Measurements from ENCODE around the gene ENOSF1.
"Not testable (repeated sequence)": the region's sequence is repeated elsewhere in the genome, so short reads cannot be mapped to it uniquely, and the experiment has no call there.

ENOSF1 gene

DNA sequence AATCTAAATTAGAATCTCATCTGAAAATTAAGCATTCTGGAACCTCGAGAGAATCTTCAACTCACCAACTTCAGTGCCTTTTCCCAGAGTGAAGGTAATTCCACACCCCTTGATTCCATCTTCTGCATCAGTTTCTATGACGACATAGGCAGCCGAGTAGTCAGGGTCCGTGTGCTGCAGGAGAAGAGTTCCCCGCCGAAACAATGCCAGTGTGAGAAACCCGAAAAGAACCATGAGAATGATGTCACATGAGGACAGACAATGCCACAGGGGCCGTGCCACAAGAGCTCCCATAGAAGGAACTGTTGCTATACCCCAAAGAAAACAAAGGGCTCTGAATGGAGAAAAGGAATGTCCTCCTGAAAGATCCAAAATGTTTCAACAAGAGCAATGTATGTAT, 6.0 kb downstream of the ENOSF1 start:
- DNase-seq (ENCODE audit: low spot score): peak; percentile 60

- no peak for DNase-seq (ENCODE audit: low spot score)
These were observed 9.0 kb downstream of the ENOSF1 start for GRCh38 chr18:703213-703967.

DNA sequence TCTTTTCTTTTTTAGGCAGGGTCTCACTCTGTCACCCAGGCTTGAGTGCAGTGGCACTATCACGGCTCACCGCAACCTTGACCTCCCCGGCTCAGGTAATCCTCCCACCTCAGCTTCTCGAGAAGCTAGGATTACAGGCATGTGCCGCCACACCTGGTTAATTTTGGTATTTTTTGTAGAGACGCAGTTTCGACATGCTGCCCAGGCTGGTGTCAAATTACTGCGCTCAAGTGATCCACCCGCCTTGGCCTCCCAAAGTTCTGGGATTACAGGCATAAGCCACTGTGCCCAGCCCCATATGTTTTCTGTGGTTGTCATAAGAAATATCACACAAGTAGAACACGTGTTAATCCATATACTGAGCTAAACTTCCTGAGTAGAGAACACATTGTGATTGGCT, 14.6 kb downstream of the ENOSF1 start:
- no peak for DNase-seq (ENCODE audit: low spot score)

- DNase-seq (ENCODE audit: low spot score): no peak
These were observed 15.4 kb downstream of the ENOSF1 start for GRCh38 chr18:697012-697411.

DNA sequence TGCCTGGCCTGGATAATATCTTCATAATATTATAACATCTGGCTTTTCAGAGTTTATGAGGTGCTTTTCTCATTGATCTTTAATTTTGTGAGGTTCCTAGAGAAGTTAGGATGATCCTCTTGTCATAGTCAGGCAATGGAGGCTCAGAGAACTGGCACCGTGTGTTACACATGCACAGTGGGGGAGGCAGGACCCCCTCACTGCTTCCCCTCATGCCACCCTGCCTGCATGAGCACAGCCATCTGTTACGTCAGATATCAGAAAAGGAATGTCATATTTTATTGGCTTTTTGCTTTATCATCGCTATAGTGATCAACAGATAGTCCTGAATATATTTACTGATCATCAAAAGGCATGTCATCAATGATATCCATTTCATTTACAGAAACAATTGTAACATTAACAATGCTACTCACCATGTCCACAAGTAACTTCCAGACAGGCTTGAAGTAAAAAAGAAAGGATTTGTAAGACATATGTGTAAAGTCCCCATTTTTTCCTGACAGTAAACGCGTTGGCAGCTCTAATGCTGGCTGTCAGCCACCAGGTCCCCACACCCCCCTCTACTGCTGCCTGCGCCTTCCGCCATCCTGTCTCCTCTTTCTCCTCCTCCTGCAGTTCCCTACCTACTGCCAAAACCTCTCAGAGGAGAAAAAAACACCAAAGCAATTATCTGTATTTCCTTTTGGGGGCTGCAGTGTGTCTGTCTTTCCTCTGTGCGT, 18.8 kb downstream of the ENOSF1 start:
- DNase-seq (ENCODE audit: low spot score): no peak

DNA sequence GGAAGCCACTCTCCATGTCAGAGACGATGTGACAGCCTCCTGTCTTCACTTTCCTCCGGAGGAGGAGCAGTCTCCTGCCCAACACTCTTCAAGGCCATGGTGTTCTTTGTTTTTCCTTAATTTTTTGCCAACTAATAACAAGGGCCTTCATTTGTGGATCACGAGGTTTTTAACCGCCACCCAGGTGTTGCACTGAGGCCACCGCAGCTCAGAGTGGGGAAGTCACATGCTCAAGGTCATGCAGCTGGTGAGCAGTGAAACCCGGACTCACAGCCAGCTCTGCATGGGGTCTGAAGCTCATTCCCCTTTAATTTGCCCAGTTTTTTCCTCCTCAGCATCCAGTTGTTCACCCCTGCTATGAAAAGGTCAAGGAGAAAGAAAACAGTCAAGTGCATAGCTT, 19.6 kb downstream of the ENOSF1 start:
- DNase-seq (ENCODE audit: low spot score): no peak

DNA sequence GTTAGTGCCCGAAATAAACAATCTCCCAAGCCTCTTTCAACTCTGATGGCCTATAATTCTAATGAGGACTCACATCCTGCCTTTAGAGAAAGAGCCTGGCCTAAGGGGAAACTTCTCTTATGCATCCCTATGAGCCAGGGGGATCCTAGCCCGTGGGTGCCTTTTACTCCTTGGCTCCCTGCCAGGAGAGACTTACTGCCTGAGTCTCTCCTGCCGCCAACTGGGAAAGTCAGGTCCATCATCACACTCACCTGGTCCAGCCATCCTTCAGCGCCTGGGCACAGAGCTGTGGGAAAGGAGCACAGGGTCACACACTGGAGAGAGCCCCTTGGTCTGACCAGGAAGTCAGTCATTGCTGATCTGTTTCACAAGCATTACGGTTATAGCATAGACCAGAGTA, 24.1 kb downstream of the ENOSF1 start:
- DNase-seq (ENCODE audit: low spot score): no peak

- DNase-seq (ENCODE audit: low spot score): peak; percentile 38
These were observed 25.9 kb downstream of the ENOSF1 start for GRCh38 chr18:686339-687111.

GRCh38 chr18:685438-685837, 27.0 kb downstream of the ENOSF1 start:
- no peak for DNase-seq (ENCODE audit: low spot score)

DNA sequence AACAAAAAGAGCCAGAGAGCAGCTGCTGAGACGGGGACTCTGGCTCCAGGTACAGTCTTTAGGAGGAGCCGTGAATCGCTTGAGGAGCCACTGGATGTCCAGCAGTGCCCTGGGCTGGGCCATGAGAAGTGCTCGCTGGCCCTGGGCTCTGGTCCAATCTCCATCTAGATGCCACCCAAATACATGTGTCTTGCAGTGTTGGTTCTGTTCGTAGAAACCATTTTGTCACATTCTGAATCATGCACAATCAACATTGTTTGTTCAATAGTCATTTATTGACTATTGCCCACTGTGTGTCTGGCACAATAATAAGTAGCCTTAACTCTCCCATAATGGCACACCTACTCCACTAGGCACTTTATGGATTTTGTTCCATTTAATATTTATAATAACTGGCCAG, 28.9 kb downstream of the ENOSF1 start:
- DNase-seq (ENCODE audit: low spot score): no peak

DNA sequence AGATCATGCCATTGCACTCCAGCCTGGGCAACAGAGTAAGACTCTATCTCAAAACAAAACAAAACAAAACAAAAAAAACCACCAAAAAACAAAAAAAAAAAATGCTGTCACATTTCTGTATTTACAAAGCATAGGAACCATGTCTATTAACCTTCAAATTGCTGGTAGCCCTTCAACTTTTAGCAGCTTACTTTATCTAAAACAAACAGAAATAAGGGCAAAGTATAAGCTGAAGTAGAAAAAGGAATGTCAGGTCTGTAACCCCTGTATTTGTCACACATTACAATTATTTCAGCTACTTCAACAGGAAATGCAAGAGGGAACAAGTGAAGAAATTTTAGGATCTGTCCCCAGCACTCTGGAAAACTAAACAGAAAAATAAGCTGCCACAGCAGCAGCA, 29.6 kb downstream of the ENOSF1 start:
- no peak for DNase-seq (ENCODE audit: low spot score)

DNA sequence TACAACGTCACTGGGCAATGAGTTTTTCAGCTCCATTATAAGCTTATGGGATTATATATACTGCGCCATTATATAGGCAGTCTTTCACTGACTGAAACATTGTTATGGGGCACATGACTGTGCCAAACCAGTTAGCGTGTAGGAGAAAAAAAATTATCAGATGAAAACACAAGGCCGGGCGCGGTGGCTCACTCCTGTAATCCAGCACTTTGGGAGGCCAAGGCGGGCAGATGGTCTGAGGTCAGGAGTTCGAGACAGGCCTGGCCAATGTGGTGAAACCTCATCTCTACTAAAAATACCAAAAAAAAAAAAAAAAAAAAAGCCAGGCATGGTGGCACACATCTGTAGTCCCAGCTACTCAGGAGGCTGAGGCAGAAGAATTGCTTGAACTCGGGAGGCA, 30.0 kb downstream of the ENOSF1 start:
- DNase-seq (ENCODE audit: low spot score): not testable (repeated sequence)

- DNase-seq (ENCODE audit: low spot score): no peak
These were observed 30.4 kb downstream of the ENOSF1 start for GRCh38 chr18:681985-682384.

DNA sequence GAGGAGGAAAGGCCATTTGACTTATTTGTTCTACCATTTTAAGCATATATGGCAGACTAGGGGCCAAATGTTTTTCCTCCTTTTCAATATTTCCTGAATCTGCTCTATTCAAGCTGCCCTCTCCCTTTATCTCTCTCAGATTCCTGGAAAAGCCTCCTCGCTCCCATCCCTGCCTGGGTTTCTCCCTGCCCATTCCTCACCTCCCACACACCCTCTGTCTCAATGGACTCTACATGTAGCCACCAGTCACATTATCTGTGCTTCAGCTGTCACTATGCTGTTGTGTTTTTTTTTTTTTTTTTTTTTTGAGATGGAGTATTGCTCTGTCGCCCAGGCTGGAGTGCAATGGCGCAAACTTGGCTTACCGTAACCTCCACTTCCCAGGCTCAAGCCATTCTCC, 32.0 kb downstream of the ENOSF1 start:
- no peak for DNase-seq (ENCODE audit: low spot score)

GRCh38 chr18:679516-679915, 32.9 kb downstream of the ENOSF1 start:
- DNase-seq (ENCODE audit: low spot score): no peak

DNA sequence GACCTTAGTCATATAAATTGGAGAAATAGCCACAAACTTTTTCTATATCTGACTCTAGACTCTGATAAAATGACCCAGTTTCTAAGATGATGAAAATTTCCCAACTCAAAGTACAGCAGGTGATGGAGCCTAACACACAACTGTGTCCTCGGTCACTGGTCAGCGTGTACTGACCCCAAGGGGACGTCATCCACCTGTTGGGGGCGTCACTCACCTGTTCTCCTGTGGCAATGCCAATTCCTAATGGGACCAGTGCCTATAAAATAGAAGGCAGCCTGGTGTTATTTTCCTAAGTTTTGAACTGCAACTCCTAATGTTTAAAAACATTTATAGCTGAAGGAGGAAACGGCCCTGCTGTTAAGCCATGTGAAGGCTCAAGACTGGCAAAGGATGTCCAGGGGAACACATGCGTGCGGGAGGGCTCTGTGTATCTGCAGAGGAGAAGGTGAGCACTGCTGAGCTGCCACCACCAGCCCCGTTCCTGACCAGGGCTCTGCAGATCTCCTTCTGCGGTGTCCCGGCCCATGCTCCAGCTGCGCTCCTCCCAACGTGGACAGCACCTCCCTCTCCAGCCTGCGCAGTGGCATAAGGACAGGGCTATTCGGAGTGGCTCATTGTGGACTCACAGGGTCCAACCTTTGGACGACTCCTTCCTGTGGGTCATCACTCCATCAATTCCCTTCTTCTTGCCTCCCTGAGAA, 33.8 kb downstream of the ENOSF1 start:
- no peak for DNase-seq (ENCODE audit: low spot score)

DNA sequence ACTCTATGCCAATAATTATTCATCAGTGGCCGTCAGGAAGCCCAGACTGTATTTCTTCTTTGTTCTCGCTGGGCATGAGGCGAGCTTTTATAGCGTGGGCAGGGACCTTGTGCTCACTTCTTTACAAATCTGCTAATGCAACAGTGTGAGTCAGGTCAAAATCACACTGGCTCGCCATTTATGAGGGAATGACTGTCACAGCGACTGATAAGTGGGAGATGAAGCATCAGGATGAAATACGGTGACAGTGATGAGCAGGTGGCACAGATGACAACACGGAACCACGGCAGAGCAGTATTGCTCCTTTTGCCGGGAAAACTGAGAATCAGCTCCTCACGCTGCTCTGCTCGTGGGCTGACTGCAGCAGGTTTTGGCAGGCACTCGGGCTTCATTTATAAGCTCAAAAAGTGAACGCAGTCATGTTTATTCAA, 34.5 kb downstream of the ENOSF1 start:
- peak; percentile 52 for DNase-seq (ENCODE audit: low spot score)

GRCh38 chr18:677145-677544, 35.3 kb downstream of the ENOSF1 start:
- no peak for DNase-seq (ENCODE audit: low spot score)

DNA sequence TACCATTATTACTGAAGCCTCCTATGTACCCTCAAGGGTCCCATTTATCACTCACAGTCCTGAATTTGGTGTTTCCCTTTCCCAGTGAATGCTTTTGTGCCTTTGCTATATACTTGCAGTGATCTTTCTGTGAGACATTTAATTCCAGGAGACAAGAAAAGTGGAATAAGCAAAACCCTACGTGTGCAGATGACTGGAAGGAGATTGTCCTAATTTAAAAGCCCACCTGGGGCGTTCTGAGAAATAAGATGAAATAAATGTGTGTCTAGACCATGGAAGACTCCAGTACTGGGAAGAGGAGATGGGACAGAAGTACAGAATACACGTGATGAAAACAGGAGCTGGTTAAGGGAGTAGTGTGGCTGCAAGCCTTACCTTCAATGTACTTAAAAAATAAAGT, 35.7 kb downstream of the ENOSF1 start:
- DNase-seq (ENCODE audit: low spot score): no peak

DNA sequence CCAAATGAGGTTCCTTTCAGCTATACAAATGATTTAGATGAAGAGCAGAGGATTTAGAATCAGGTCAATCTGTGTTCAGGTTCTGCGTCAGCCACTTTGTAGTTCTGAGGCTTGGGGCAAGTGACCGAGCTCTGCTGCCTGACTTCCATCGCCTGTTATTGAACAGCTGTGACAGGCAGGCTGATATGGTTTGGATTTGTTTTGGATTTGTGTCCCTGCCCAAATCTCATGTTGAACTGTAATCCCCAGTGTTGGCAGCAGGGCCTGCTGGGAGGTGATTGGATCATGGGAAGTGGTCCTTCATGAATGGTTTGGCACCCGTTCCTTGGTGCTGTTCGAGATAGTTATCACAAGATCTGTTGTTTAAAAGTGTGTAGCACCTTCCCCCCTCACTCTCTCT, 36.4 kb downstream of the ENOSF1 start:
- no peak for DNase-seq (ENCODE audit: low spot score)

DNA sequence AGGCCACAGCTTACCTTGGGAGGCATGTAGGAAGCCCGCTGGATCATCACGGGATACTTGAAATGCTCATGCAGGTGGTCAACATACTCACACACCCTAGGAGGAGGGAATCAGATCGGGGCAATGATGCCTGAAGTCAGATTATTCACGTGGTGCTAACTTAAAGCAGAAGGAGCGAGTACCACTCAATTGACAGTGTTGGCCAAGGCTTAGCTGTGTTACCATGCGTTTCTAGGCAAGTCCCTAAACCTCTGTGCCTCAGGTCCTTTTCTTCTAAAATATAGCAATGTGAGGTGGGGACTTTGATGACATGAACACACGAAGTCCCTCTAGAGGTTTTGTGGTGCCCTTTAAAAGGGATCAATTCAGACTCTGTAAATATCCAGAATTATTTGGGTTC, 37.1 kb downstream of the ENOSF1 start:
- no peak for DNase-seq (ENCODE audit: low spot score)

- DNase-seq (ENCODE audit: low spot score): no peak
These were observed 38.7 kb downstream of the ENOSF1 start for GRCh38 chr18:673769-674168.
